Fibroblast of upper back skin (primary cell): ENCODE measurements around the gene SLITRK3.
A peak's percentile ranks its signal among the peaks of the same experiment; 100 is the strongest.

Experiments used
- DNase-seq: peaks from one replicate; pipeline ENCODE4 v3.0.0-alpha.2; 2013

SLITRK3 gene, protein sequence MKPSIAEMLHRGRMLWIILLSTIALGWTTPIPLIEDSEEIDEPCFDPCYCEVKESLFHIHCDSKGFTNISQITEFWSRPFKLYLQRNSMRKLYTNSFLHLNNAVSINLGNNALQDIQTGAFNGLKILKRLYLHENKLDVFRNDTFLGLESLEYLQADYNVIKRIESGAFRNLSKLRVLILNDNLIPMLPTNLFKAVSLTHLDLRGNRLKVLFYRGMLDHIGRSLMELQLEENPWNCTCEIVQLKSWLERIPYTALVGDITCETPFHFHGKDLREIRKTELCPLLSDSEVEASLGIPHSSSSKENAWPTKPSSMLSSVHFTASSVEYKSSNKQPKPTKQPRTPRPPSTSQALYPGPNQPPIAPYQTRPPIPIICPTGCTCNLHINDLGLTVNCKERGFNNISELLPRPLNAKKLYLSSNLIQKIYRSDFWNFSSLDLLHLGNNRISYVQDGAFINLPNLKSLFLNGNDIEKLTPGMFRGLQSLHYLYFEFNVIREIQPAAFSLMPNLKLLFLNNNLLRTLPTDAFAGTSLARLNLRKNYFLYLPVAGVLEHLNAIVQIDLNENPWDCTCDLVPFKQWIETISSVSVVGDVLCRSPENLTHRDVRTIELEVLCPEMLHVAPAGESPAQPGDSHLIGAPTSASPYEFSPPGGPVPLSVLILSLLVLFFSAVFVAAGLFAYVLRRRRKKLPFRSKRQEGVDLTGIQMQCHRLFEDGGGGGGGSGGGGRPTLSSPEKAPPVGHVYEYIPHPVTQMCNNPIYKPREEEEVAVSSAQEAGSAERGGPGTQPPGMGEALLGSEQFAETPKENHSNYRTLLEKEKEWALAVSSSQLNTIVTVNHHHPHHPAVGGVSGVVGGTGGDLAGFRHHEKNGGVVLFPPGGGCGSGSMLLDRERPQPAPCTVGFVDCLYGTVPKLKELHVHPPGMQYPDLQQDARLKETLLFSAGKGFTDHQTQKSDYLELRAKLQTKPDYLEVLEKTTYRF

DNA sequence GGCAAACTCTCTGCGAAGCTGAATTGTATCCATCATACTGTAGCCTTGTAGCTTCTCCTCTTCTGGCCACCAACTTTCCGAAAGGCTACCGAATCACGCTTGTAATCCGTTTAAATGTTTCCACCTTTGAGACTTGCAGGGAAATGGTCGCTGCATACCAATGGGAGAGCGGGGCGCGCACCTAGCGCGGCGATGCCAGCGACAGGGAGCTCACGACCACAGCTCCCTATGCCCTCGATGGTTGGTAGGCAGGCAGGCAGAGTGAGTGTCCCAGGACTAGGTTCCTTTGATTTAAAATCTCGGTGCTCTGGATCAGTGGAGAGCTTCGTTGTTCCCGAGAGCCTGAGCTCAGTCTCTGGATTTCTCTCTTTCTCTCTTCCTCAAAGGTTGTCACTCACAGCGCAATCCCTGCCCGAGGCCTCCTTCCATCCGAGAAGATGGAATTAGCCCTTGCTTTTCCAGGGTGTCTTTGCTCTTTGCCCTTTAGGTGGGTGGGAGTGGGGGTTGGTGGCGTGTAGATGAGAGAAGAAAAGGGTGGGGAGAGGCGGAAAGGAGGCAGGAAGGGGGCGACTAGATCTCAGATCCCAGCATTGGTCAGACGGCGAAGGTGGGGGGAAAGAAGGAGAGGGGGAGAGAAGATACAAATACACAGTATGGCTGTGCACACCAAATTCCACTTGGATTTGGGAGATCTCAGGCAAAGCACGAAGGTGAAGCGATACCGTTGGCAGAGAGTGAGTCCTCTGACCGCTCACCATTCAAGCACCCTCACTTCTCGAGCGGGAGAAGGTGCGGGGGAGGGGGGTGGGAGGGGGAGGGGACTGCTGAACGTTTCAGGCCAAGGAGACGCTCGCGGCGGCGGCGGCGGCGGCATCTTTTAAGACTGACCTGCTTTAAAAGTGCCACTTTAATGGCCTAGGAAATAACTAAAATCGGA, at the start of gene SLITRK3:
SLITRK3 (minus strand) TSS at position 745 of the 937 bp plus-strand sequence. CDS start 5,554 bp downstream, outside the sequence.
- no peak for DNase-seq

DNA sequence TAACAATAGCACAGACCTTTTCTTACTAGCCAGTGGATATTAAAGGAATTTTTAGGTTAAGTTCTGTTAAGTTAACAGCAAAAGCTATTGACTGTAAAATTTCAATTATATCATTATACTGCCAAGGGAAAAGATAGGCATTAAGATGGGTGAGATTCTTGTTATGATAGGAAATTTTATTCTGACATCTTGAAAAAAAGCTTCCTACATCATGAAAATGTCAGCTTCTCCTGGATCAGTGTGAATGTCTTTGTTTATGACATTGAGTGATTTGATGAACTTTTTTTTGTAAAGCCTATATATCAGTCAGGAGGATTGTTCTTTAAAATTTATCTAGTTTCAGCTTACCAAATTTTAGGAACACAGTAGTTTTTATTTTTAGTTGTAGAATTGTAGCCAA, 47.4 kb upstream of the SLITRK3 start:
- DNase-seq, result no peak

DNA sequence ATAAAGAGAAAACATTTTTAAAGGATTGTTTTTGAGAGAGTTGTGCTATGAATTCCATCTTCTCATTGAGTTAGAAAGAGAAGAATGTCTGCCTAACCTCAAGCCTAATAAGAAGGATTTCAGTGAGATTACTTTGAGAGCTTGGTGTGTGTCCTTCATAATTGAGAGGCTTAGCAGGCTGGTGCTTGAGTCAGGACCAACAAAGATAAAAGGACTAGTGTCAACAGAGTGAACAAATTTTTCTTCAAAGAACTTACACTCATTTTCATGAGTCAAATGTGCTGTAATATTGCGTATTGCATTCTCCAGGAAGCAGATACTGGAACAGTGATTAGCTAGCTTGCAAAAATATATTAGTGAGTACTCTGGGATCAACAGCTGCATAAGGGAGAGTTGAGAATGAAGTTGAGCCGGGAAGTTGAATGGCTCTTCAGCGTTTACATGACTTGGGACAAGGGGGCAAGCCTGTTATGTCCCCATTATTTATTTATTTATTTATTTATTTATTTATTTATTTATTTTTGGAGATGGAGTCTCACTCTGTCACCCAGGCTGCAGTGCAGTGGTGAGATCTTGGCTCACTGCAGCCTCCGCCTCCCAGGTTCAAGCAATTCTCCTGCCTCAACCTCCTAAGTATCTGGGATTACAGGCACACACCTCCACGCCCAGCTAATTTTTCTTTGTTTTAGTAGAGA, 37.5 kb upstream of the SLITRK3 start:
- no peak for DNase-seq

DNA sequence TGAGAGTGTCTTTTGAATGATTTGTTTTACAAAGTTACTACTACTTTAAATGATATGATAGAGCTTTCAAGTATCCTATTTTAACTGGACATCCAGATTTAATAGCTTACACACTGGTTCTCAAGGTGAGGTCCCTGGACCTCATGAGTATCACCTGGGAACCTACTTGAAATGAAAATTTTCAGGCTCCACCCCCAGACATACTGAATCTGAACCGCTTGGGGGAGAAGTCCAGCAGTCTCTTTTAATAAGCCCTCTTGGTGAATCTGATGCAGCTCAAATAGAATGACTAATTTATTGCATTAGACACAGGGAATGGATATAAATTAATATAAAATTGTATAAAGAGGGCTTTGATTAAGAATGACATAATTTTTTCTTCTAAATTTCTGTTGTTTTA, 29.4 kb upstream of the SLITRK3 start:
- no peak for DNase-seq

DNA sequence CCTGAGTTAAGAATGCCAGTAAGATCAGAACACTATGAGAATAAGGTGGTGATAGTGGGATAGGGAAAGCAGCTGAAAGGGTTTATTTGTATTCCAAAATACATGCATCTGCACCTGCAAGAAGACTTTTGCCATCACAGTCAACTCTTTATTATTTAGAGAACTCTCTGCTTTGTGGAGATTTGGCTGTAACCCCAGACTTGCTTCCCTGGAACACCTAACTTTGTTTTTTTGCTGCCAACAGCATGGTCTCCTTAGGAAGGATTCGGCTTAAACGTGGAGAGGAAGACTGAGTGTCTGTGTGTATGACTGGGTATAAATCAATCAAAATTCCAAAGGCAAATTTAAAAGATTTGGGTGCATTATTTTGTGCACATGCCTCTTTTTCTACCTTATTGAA, 21.6 kb upstream of the SLITRK3 start:
- DNase-seq, result no peak

DNA sequence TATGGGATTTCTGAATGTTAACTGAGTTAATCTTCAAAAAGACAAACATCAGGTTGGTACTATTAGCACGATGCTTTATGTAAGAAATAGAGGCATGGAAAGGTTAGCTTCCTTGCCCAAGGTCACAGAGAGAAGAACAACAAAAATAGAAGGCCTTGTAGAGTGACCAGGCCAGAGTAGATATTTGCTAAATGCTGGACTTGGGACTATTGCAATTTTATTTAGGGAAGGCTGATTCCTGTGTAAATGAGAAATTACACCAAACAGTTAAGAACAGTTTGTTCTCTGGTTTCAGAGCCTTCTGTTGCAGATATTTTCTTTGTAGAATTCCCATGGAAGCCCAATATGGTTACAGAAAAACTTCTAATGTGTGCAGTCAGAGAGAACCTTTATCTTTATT, 16.4 kb upstream of the SLITRK3 start:
- no peak for DNase-seq

DNA sequence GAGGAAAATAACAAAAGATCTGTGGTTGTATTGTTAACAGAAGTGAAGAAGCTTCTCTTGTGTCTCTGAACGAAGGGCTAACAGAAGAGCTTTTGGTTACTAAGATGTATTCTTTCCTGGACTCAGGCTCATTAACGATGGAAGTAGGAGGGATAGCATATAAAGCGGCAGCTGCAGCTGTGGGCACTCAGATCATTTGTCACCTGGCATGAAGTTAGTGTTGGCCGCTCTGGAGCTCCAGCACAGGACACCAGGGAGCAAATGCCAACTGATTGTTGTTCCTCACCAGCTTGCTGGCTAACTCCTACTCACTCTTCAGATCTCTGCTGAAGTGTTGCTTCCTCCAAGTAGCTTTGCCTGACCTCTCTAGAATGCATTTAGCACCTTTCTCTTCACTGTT, 15.5 kb upstream of the SLITRK3 start:
- DNase-seq, result no peak

DNA sequence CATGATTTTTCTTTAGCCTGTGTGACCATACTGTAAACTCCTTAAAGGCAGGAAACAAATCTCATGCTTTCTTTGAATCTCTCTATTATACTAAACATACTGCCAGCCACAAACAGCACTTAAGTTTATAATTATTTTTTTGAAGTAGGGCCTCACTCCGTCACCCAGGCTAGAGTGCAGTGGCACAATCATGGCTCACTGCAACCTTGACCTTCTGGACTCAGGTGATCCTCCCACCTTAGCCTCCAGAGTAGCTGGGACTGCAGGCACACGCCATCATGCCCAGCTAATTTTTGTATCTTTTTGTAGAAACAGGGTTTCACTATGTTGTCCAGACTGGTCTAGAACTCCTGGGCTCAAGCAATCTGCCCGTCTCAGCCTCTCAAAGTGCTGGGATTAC, 14.5 kb upstream of the SLITRK3 start:
- no peak for DNase-seq

DNA sequence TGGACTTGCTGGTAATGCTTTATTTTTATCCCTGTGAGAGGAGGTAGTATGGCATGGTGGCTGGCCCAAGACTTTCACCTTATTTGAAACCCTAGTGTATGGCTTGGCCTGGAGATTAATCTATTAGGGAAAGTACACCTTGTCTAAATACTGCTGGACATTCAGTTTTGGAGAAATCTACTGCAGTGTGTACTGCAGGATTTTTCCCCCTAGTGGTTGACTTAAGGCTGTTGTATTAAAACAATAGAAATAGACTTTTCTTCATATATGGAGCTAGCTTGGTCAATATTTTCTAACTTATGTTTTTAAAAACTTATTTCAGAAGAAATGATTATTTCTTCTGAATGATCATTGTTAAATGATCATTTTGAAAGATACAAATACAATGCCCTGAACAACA, 13.9 kb upstream of the SLITRK3 start:
- no peak for DNase-seq

DNA sequence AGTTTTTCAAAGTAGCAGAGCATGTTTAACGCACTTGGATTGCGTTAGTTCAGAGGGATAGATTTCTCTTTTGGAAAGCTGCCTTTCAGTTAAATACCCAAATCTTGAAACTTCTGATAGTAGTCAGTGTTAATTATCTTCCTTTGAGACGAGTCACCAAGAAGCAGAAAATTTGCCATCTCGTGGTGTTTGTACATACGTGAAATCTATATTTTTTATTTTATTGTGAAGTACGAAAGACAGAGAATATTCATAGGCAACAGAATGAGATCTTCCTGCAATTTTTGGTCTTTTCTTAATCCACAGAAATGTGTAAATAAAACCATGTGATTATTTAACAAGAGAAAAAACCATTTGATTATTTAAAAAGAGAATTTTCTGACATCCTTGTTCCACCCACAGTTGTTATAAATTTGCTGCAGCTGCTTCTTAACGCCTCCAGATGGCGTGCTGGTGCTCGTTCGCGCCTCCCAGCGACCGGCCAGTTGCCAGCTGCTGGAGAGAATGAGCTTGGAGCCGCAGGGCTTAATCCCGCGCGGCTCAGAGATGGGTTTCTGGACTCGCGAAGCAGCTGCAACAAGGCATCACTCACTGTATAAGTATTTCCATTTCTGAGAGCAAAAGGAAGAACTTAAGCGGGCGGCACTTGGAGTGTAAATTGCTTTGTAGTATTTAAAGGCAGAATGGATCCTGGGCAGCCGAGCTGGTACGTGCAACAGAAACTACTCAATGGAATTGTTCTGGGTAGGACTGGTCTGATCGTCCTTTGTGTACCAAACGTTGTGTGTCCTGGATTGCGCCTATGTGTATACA, 10.5 kb upstream of the SLITRK3 start:
- peak; percentile 77 for DNase-seq

DNA sequence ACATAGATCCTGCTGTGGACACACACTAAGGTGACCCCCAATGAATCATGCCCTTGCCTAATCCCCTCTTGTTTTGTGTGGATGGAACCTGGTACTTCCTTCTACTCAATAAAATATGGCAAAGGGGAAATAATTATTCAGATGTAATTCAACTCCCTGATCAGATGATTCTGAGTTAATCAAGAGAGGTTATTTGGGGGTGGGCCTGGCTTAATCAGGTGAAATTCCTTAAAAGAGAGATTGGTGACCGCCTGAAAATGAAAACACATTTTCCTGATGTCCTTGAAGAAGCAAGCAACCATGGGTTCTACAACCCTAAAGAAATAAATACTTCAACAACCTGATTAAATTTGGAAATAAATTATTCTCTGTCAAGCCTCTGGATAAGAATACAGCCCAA, 8.3 kb upstream of the SLITRK3 start:
- DNase-seq, result no peak

DNA sequence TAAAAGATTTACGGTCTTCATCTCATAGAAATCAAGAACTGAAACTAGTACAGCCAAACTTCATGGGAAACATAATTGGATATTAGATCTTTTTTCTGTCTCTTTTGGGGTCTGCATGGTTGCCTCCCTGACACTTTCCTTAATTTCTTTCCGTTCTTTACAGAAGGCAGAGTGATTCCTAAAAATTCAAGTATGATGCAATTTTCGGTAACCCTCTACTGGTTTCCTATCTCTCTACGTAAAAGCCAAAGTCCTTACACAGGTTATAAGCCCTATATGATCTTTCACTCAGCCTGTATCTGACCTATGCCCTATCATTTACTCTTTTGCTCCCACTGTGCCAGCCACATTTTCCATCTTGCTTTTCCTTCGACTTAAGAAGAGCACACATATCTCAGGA, 6.8 kb upstream of the SLITRK3 start:
- DNase-seq, result no peak

DNA sequence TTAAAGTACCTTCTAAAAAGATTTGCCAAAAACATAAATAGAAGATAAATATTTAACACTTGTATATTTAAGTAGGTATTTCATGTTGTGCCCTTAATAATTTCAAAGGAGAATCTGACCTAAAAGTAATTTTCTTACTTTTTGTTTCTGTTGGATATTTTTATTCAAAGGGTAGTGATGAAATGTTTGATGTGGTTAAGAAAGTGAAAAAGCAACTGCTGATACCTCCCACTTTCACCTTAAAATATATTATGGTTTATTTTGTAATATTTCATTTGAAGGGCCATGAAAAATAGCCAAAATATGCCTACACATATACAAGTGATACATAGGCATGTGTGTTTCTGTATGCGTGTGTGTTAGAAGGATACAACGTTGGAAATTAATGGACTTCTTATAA, 5.8 kb upstream of the SLITRK3 start:
- no peak for DNase-seq

DNA sequence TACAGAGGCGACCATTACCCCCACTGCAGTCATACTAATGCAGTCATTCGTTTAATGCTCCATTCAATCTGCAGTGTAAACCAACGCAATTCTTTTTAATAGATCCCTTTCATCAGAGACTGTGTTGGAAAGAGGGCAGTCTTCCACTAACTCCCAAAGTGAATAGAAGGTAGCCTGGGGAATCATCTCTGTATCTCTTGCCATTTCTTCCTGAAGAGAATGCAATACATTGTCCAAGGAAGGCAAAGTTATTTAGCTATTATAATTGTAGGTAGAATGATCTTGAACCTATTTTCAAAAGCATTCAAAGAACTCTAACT, 1.3 kb upstream of the SLITRK3 start:
- DNase-seq, result no peak

DNA sequence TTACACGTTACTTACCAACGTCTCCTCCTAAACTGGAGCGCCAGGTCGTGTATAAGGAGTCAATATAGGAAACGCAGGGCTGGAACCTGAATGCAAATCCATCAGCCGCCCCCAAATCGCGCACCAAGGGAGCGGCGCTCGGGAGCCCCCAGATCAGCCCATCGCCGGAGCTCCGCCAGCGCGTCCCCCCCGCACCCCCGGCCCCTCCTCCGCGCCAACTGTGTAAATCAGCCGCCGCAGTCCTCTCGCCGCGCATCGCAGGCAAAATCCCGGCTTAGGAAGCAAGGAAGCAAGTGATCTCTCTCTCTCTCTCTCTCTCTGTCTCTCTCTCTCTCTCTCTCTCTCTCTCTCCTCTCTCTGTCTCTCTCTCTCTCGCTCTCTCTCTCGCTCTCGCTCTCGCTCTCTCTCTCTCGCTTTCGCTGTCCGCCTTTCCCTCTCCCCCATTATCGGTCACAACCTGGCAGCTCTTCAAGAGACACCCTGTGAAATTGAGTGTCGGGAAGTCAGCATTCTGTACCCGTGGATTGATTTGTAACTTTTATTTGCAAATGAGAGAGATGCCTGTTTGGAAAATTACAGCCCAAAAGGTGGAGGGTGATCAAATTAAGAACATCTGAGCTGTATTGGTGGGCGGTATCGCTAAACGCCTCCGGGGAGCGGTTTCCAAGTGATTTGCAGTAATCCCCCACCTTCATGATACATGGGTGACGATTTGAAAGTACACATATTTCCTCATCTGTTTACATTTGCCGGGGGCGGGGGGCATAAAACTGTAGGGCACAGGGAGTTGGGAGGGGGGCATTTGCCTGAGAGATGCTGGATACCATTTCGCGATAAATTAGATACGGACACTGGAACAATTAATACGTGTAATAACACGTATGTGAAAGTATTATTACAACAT, 645 bp upstream of the SLITRK3 start:
- DNase-seq, result no peak

DNA sequence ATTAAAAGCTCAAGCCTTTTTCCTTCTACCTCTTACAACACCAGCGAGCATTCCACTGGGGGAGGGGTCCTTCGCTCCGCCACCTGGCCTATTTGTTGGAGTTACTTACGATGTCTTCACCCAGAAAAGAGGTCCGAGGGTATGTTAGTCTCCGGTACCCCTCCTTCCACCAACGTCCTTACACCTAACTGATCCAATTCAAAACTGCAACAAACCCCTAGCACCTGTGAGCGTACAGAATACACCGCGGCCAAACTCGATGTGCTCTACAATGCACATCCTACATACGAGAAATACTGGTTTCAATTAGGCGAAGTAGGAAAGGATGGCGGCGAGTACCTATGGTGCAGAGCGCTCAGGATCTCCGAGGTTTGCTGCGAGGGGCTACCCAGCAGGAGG, 944 bp downstream of the SLITRK3 start:
- DNase-seq, result no peak

DNA sequence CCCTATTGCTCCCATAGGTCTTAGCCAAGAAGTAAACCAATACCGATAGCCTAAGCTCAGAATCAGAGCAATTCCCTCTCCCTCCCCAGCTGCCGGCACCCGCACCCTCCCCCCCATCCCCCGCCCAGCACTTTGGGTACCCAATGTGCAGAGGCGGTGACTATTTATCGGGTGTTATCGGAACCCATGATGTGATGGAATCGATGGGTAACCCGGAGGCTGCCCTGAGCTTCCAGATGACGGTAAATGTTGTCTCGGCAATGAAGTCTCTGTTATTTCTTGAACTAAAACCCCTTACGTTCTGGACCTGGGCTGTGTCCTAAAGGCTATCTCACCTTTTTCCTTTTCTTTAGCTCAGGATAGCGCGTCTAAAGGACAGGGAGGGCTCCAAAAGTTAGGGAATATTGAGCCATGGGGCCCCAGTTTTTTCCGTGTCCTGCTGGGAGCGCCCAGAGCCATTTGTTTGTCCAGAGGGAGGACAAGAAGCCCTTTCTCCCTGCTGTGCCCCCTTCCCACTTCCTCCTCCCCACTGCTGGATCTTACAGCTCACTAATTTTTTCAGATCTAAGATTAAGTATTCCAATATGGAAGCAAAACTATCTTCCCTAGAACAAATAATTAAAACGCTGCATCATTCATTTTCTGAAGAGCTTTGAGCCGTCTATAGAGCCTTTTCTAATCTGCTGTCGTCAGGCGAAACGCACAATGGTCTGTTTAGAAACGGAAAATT, 1.5 kb downstream of the SLITRK3 start:
- no peak for DNase-seq

DNA sequence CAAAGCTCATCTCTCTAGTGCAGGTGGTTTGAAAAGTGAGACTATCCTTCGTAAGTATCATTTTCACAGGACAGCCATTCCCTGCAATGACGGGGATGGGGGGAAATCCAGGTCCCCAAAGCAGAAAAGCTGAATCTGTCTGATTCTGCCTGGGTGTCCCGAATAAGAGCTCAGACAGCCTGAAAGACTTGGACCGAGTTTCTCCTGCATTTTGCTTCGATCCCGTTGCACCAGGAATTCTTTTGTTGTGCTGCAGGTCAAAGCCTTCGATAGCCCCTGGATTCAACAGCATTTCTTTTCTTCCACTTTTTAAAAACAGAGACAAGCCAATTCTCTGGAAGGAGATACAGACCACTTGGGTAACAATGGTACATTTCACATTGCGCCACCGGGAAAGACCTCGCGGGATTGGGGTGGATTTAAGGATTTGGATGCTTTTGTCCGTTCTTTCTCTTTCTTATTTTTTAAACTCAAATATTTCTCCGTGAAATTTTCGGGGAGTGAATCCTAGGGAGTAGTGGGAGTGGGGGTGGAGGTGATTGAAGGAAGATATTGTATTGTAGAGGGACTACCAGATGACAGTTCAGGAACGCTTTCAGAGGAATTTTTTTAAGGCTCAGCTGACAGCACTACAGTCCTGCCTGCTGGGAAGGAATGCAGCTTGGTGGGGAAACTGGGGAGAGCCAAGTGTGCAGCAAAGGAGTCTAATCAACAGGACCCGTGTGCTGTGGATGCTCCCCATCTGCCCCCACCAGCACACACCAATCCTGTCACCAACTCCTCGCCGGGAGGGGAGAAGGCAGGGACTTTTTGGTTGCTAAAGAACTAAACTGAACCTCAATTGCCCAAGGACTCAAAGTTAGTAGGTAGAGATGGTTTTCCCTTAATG, 2.6 kb downstream of the SLITRK3 start:
- DNase-seq, result no peak
